WTC11 (cell line): ENCODE measurements around the gene SELPLG. TPM values are rescaled to one million over a fixed set of nuclear protein-coding genes. Genes with fewer than 3 reads are reported as not detected.

Source experiments
- ATAC-seq: fragments of 200-7000 bp; cut with Tn5 transposase; 2 replicates; pipeline ENCODE4 v1.10.0; 2021; ENCODE audit warnings: mild to moderate bottlenecking, moderate library complexity
- CTCF ChIA-PET: fragments of 300-600 bp; sonication (Branson Sonifier 250); formaldehyde crosslinking; loops from one replicate; lab custom pipeline; 2021; ENCODE audit warnings: antibody characterized with exemption; lab: Charles Lee
- POLR2A ChIA-PET: fragments of 350-600 bp; sonication (Branson Sonifier 250); formaldehyde crosslinking; loops from one replicate; lab custom pipeline; 2021; ENCODE audit warnings: antibody characterized with exemption; lab: Charles Lee
- DNase-seq: peaks from one replicate; pipeline ENCODE4 v3.0.0; 2021; ENCODE audit warnings: low spot score
- H3K27ac Mint-ChIP-seq: 2 replicates; pipeline ENCODE4 v1.8.0; 2021; ENCODE audit warnings: mixed read lengths
- H3K27me3 Mint-ChIP-seq: 2 replicates; pipeline ENCODE4 v1.8.0; 2021; ENCODE audit warnings: low read depth, mild to moderate bottlenecking, moderate library complexity, mixed read lengths
- H3K36me3 Mint-ChIP-seq: 2 replicates; pipeline ENCODE4 v1.8.0; 2021; ENCODE audit warnings: mixed read lengths
- H3K4me1 Mint-ChIP-seq: 2 replicates; pipeline ENCODE4 v1.8.0; 2022; ENCODE audit warnings: mixed read lengths
- H3K4me3 Mint-ChIP-seq: 2 replicates; pipeline ENCODE4 v1.8.0; 2021; ENCODE audit warnings: mild to moderate bottlenecking, moderate library complexity, mixed read lengths
- H3K9me3 Mint-ChIP-seq: 2 replicates; pipeline ENCODE4 v1.8.0; 2021; ENCODE audit warnings: mixed read lengths
- ATF1 ChIP-seq: sonication (generic); formaldehyde crosslinking; IDR thresholded peaks from 2 replicates; pipeline ENCODE4 v1.8.1; 2023; ENCODE audit warnings: mild to moderate bottlenecking, moderate library complexity, missing genetic modification reagents
- CREB1 ChIP-seq: sonication (generic); formaldehyde crosslinking; IDR thresholded peaks from 2 replicates; pipeline ENCODE4 v1.8.0; 2023; ENCODE audit warnings: mild to moderate bottlenecking, missing genetic modification reagents
- ELF4 ChIP-seq: sonication (generic); formaldehyde crosslinking; IDR thresholded peaks from 2 replicates; pipeline ENCODE4 v1.8.1; 2022; ENCODE audit warnings: low read depth, mild to moderate bottlenecking, moderate library complexity, missing genetic modification reagents
- ESRRA ChIP-seq: sonication (generic); formaldehyde crosslinking; IDR thresholded peaks from 2 replicates; pipeline ENCODE4 v1.8.1; 2022; ENCODE audit warnings: mild to moderate bottlenecking, missing genetic modification reagents, borderline replicate concordance
- FOXJ3 ChIP-seq: sonication (generic); formaldehyde crosslinking; IDR thresholded peaks from 2 replicates; pipeline ENCODE4 v1.9.0; 2021; ENCODE audit warnings: missing genetic modification reagents, mild to moderate bottlenecking, borderline replicate concordance
- GTF2I ChIP-seq: fragments of 250-450 bp; sonication (Bioruptor Pico); conservative IDR thresholded peaks from 2 replicates; pipeline ENCODE4 v1.4.0; 2021; ENCODE audit warnings: mild to moderate bottlenecking
- IRF2 ChIP-seq: sonication (generic); formaldehyde crosslinking; IDR thresholded peaks from 2 replicates; pipeline ENCODE4 v1.8.0; 2022; ENCODE audit warnings: low read depth, missing genetic modification reagents, borderline replicate concordance
- JAZF1 ChIP-seq: fragments of 250-450 bp; sonication (Bioruptor Pico); IDR thresholded peaks from 2 replicates; pipeline ENCODE4 v1.9.0; 2021; ENCODE audit warnings: moderate library complexity, mild to moderate bottlenecking, inconsistent platforms
- MXD4 ChIP-seq: fragments of 250-450 bp; sonication (Bioruptor Pico); IDR thresholded peaks from 2 replicates; pipeline ENCODE4 v1.8.0; 2021; ENCODE audit warnings: mild to moderate bottlenecking, moderate library complexity, borderline replicate concordance
- MYBL2 ChIP-seq: sonication (generic); formaldehyde crosslinking; IDR thresholded peaks from 2 replicates; pipeline ENCODE4 v1.8.1; 2023; ENCODE audit warnings: mild to moderate bottlenecking, moderate library complexity, missing genetic modification reagents
- SMAD3 ChIP-seq: sonication (generic); formaldehyde crosslinking; IDR thresholded peaks from 2 replicates; pipeline ENCODE4 v1.8.0; 2022; ENCODE audit warnings: missing genetic modification reagents, mild to moderate bottlenecking, borderline replicate concordance
- SOX15 ChIP-seq: fragments of 250-450 bp; sonication (Bioruptor Pico); IDR thresholded peaks from 2 replicates; pipeline ENCODE4 v1.9.0; 2021; ENCODE audit warnings: mild to moderate bottlenecking
- TEAD4 ChIP-seq: sonication (generic); formaldehyde crosslinking; IDR thresholded peaks from 2 replicates; pipeline ENCODE4 v1.8.0; 2022; ENCODE audit warnings: mild to moderate bottlenecking, missing genetic modification reagents
- ZNF232 ChIP-seq: sonication (generic); formaldehyde crosslinking; IDR thresholded peaks from 2 replicates; pipeline ENCODE4 v1.8.0; 2022; ENCODE audit warnings: mild to moderate bottlenecking, missing genetic modification reagents
- total RNA-seq: library from RNA; stranded (reverse); gene quantifications from 3 replicates; pipeline ENCODE4 v1.2.3, GENCODE V29; 2021
- TF ChIP-seq, protein P1 (sequence below): sonication (generic); formaldehyde crosslinking; IDR thresholded peaks from 2 replicates; pipeline ENCODE4 v1.8.1; 2022; ENCODE audit warnings: missing genetic modification reagents, borderline replicate concordance
- TF ChIP-seq, protein P2 (sequence below): sonication (generic); formaldehyde crosslinking; IDR thresholded peaks from 2 replicates; pipeline ENCODE4 v1.8.0; 2022; ENCODE audit warnings: mild to moderate bottlenecking, missing genetic modification reagents
- TF ChIP-seq, protein P3 (sequence below): fragments of 250-450 bp; sonication (Bioruptor Pico); IDR thresholded peaks from 2 replicates; pipeline ENCODE4 v1.9.0; 2021; ENCODE audit warnings: mild to moderate bottlenecking
- TF ChIP-seq, protein P4 (sequence below): sonication (generic); formaldehyde crosslinking; IDR thresholded peaks from 2 replicates; pipeline ENCODE4 v1.8.1; 2023; ENCODE audit warnings: mild to moderate bottlenecking, missing genetic modification reagents, moderate library complexity
- TF ChIP-seq, protein P5 (sequence below): sonication (generic); formaldehyde crosslinking; IDR thresholded peaks from 2 replicates; pipeline ENCODE4 v1.8.0; 2022; ENCODE audit warnings: missing genetic modification reagents
- TF ChIP-seq, protein P6 (sequence below): sonication (generic); formaldehyde crosslinking; IDR thresholded peaks from 2 replicates; pipeline ENCODE4 v1.8.1; 2023; ENCODE audit warnings: mild to moderate bottlenecking, missing genetic modification reagents

Gene SELPLG
- total RNA-seq, 1 experiment from 2014 or later = 0.46 TPM

DNA sequence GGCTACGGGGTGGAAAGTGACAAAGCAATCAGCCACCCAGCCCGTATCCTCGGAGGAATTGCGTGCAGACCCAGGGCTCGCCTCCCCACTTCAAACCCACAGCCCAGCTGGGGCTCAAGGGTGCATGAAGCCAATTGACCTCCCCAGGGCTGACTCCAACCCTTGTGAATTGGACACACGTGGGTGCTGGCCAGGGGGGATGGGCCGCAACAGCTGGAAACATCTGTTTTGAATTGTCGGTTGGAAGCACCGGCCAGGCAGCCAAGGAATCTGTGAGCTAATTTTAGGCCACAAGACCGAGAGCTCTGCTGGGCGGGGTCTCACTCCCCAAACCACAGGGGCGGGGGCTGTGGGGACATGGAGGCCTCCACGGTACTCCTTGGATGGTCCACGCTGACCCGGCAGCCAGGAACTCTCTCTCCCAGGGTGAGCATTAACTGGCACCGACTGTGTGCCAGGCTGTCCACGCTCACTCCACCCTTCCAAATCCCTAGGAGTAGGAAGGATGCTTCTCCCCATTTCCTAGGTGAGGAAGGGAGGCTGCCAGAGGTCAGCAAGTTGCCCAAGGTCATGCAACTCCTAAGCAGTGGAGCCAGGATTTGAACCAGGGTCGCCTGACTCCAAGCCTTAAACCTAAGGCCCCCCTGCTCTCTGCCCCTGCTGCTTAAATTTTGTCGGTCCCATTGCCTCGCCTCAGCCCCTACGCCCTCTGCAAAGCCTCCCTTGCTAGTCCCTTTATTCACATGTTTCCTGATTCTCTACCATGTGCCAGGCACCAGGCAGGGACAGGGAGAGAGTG, 24.0 kb downstream of the SELPLG start:
- Mint-ChIP-seq H3K27ac (no peak overlapping the region), H3K9me3 (no peaks in the 10 kb centered on the region), H3K36me3 (no peaks in the 10 kb centered on the region), H3K27me3 (peaks cover 2% of the 10 kb centered on the region; the same call in 1 of the 2 replicates), H3K4me3 (no peak overlapping the region), H3K4me1 (peaks cover 15% of the 10 kb centered on the region)
- ChIA-PET CTCF (interaction anchor here (0.6 to 2.5 kb wide), 2 partner anchors 9 to 57 kb away, joined by 3 to 7 read pairs; no protein-coding TSS in a partner anchor), POLR2A (interaction anchor here (1.1 kb wide), 1 partner anchor 47 kb away, joined by 3 read pairs; the partner anchor contains the start of gene ISCU)
- TF ChIP-seq TEAD4 (CRISPR knock-in tag) (no peak), ZNF232 (CRISPR knock-in tag) (no peak), GTF2I (CRISPR knock-in tag) (no peak), ESRRA (CRISPR knock-in tag) (peak; percentile 76; the same call in 1 of the 2 replicates), MYBL2 (CRISPR knock-in tag) (no peak)
- TF ChIP-seq, protein P1, sequence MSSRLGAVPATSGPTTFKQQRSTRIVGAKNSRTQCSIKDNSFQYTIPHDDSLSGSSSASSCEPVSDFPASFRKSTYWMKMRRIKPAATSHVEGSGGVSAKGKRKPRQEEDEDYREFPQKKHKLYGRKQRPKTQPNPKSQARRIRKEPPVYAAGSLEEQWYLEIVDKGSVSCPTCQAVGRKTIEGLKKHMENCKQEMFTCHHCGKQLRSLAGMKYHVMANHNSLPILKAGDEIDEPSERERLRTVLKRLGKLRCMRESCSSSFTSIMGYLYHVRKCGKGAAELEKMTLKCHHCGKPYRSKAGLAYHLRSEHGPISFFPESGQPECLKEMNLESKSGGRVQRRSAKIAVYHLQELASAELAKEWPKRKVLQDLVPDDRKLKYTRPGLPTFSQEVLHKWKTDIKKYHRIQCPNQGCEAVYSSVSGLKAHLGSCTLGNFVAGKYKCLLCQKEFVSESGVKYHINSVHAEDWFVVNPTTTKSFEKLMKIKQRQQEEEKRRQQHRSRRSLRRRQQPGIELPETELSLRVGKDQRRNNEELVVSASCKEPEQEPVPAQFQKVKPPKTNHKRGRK = no peak
- TF ChIP-seq, protein P2, sequence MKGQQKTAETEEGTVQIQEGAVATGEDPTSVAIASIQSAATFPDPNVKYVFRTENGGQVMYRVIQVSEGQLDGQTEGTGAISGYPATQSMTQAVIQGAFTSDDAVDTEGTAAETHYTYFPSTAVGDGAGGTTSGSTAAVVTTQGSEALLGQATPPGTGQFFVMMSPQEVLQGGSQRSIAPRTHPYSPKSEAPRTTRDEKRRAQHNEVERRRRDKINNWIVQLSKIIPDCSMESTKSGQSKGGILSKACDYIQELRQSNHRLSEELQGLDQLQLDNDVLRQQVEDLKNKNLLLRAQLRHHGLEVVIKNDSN (CRISPR knock-in tag) = no peak
- TF ChIP-seq, protein P3, sequence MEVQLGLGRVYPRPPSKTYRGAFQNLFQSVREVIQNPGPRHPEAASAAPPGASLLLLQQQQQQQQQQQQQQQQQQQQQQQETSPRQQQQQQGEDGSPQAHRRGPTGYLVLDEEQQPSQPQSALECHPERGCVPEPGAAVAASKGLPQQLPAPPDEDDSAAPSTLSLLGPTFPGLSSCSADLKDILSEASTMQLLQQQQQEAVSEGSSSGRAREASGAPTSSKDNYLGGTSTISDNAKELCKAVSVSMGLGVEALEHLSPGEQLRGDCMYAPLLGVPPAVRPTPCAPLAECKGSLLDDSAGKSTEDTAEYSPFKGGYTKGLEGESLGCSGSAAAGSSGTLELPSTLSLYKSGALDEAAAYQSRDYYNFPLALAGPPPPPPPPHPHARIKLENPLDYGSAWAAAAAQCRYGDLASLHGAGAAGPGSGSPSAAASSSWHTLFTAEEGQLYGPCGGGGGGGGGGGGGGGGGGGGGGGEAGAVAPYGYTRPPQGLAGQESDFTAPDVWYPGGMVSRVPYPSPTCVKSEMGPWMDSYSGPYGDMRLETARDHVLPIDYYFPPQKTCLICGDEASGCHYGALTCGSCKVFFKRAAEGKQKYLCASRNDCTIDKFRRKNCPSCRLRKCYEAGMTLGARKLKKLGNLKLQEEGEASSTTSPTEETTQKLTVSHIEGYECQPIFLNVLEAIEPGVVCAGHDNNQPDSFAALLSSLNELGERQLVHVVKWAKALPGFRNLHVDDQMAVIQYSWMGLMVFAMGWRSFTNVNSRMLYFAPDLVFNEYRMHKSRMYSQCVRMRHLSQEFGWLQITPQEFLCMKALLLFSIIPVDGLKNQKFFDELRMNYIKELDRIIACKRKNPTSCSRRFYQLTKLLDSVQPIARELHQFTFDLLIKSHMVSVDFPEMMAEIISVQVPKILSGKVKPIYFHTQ = no peak
- TF ChIP-seq, protein P4, sequence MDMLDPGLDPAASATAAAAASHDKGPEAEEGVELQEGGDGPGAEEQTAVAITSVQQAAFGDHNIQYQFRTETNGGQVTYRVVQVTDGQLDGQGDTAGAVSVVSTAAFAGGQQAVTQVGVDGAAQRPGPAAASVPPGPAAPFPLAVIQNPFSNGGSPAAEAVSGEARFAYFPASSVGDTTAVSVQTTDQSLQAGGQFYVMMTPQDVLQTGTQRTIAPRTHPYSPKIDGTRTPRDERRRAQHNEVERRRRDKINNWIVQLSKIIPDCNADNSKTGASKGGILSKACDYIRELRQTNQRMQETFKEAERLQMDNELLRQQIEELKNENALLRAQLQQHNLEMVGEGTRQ (CRISPR knock-in tag) = no peak
- TF ChIP-seq, protein P5, sequence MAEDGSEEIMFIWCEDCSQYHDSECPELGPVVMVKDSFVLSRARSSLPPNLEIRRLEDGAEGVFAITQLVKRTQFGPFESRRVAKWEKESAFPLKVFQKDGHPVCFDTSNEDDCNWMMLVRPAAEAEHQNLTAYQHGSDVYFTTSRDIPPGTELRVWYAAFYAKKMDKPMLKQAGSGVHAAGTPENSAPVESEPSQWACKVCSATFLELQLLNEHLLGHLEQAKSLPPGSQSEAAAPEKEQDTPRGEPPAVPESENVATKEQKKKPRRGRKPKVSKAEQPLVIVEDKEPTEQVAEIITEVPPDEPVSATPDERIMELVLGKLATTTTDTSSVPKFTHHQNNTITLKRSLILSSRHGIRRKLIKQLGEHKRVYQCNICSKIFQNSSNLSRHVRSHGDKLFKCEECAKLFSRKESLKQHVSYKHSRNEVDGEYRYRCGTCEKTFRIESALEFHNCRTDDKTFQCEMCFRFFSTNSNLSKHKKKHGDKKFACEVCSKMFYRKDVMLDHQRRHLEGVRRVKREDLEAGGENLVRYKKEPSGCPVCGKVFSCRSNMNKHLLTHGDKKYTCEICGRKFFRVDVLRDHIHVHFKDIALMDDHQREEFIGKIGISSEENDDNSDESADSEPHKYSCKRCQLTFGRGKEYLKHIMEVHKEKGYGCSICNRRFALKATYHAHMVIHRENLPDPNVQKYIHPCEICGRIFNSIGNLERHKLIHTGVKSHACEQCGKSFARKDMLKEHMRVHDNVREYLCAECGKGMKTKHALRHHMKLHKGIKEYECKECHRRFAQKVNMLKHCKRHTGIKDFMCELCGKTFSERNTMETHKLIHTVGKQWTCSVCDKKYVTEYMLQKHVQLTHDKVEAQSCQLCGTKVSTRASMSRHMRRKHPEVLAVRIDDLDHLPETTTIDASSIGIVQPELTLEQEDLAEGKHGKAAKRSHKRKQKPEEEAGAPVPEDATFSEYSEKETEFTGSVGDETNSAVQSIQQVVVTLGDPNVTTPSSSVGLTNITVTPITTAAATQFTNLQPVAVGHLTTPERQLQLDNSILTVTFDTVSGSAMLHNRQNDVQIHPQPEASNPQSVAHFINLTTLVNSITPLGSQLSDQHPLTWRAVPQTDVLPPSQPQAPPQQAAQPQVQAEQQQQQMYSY (CRISPR knock-in tag) = peak; percentile 82
- ATAC-seq (no peak), DNase-seq (no peak)

DNA sequence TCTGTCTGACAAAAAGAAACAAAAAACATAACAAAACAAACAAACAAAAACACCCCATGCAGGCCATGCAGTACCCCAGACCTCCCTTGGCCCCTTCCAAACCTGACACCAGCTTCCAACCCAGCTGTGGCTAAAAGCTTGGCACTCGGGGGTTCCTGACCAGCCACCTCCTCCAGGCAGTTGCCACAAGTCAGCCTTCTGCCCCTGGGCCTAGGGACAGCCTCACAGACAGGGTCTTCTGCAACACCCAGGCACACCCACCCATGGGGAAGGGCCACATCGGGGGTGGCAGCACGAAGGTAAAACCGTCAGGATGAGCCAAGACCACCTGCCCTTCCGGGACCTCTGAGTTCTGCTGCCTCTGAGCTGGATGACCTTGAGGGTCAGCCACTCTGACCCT, 25.1 kb downstream of the SELPLG start:
- Mint-ChIP-seq H3K36me3 (no peaks in the 10 kb centered on the region), H3K4me1 (peaks cover 22% of the 10 kb centered on the region), H3K9me3 (no peaks in the 10 kb centered on the region), H3K27me3 (peaks cover 2% of the 10 kb centered on the region; the same call in 1 of the 2 replicates), H3K27ac (no peak overlapping the region), H3K4me3 (no peak overlapping the region)
- no peak for ATAC-seq
- POLR2A ChIA-PET = no interaction called here
- no peak for DNase-seq
- CTCF ChIA-PET = interaction anchor here (2.2 to 2.5 kb wide), 2 partner anchors 9 to 10 kb away, joined by 7 to 11 read pairs; no protein-coding TSS in a partner anchor
- TF ChIP-seq SOX15 = no peak
- no peak for TF ChIP-seq GTF2I (CRISPR knock-in tag)
- no peak for TF ChIP-seq JAZF1
- TF ChIP-seq ATF1 (CRISPR knock-in tag) = no peak
- no peak for TF ChIP-seq CREB1 (CRISPR knock-in tag)
- no peak for TF ChIP-seq MXD4 (CRISPR knock-in tag)
- no peak for TF ChIP-seq IRF2 (CRISPR knock-in tag)
- TF ChIP-seq, protein P6, sequence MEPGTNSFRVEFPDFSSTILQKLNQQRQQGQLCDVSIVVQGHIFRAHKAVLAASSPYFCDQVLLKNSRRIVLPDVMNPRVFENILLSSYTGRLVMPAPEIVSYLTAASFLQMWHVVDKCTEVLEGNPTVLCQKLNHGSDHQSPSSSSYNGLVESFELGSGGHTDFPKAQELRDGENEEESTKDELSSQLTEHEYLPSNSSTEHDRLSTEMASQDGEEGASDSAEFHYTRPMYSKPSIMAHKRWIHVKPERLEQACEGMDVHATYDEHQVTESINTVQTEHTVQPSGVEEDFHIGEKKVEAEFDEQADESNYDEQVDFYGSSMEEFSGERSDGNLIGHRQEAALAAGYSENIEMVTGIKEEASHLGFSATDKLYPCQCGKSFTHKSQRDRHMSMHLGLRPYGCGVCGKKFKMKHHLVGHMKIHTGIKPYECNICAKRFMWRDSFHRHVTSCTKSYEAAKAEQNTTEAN (CRISPR knock-in tag) = no peak
- no peak for TF ChIP-seq MYBL2 (CRISPR knock-in tag)
- TF ChIP-seq, protein P2 (CRISPR knock-in tag) = no peak
- no peak for TF ChIP-seq ELF4 (CRISPR knock-in tag)
- no peak for TF ChIP-seq SMAD3
- TF ChIP-seq FOXJ3 (CRISPR knock-in tag) = no peak
